Measurements from ENCODE around the gene ABCC4.

DNA sequence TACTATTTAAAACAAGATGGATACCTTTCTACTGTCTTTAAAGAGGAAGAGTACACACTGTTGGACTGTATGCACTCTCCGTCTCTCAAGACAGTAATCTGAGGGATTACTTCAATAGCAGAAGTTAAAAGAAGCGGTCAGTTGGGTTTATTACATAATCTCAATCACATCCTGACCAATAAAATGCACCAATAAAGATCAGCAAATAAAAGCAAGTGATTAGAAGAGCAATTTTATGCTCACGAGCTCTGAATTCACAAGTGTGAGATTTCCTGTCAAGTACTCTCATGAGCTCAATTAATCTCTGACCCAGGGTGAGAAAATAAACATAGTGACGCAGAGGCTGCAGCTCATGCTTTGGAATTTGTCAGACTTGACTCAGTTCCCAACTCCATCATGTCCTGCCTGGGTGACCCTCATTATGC lies 12.2 kb downstream of the ABCC4 start:
- TF ChIP-seq, protein P1, sequence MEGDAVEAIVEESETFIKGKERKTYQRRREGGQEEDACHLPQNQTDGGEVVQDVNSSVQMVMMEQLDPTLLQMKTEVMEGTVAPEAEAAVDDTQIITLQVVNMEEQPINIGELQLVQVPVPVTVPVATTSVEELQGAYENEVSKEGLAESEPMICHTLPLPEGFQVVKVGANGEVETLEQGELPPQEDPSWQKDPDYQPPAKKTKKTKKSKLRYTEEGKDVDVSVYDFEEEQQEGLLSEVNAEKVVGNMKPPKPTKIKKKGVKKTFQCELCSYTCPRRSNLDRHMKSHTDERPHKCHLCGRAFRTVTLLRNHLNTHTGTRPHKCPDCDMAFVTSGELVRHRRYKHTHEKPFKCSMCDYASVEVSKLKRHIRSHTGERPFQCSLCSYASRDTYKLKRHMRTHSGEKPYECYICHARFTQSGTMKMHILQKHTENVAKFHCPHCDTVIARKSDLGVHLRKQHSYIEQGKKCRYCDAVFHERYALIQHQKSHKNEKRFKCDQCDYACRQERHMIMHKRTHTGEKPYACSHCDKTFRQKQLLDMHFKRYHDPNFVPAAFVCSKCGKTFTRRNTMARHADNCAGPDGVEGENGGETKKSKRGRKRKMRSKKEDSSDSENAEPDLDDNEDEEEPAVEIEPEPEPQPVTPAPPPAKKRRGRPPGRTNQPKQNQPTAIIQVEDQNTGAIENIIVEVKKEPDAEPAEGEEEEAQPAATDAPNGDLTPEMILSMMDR (IDR thresholded peaks at IDR 0.05): no peak
- no peak for TF ChIP-seq EP300 (IDR thresholded peaks at IDR 0.05)
- no peak for TF ChIP-seq POLR2AphosphoS5 (IDR thresholded peaks at IDR 0.05)
